Bronchial epithelial cell (primary cell): ENCODE results near the gene ACACB. TPM values are rescaled to one million over a fixed set of nuclear protein-coding genes. Genes with fewer than 3 reads are reported as not detected.

Experiments used
- DNase-seq: peaks from one replicate; pipeline ENCODE4 v3.0.0-alpha.2; 2010; ENCODE audit warnings: low read depth
- FAIRE-seq: peaks from 2 replicates; lab custom pipeline; 2011; peaks lifted over from hg19 to GRCh38; lab: Jason Lieb, UNC
- H3K27me3 ChIP-seq: 2 replicates; pipeline ENCODE4 v1.5.1; 2011; ENCODE audit warnings: low read length; ENCODE audit not compliant: control insufficient read depth, insufficient read depth
- H3K36me3 ChIP-seq: 2 replicates; pipeline ENCODE4 v1.5.1; 2011; ENCODE audit warnings: low read length; ENCODE audit not compliant: control insufficient read depth, insufficient read depth
- H3K4me3 ChIP-seq: 2 replicates; pipeline ENCODE4 v1.5.1; 2011; ENCODE audit warnings: mild to moderate bottlenecking, low read depth, low read length, control low read depth
- CTCF ChIP-seq: IDR thresholded peaks from 2 replicates; pipeline ENCODE4 v1.5.1; 2011; ENCODE audit warnings: mild to moderate bottlenecking, moderate library complexity, low read length, control low read depth, inconsistent platforms; ENCODE audit not compliant: insufficient read depth, severe bottlenecking
- total RNA-seq: library from RNA; depleted of rRNA; stranded (reverse); fragments of >200 nt; gene quantifications from 2 replicates; pipeline ENCODE4 v1.2.1, GENCODE V29; 2014

ACACB gene
- total RNA-seq, 1 donor from 2014 or later, result 0.79 TPM

GRCh38 chr12:109201496-109201885 is 85.1 kb downstream of the ACACB start:
- FAIRE-seq, result no peak
- Histone ChIP-seq H3K27me3 (no peaks in the 10 kb centered on the region), H3K36me3 (no peaks in the 10 kb centered on the region), H3K4me3 (no peak overlapping the region)
- TF ChIP-seq CTCF, result no peak
- no peak for DNase-seq

- TF ChIP-seq CTCF, result no peak
- Histone ChIP-seq H3K36me3 (no peaks in the 10 kb centered on the region), H3K4me3 (no peak overlapping the region), H3K27me3 (no peaks in the 10 kb centered on the region)
- no peak for DNase-seq
- no peak for FAIRE-seq
Observed at GRCh38 chr12:109202770-109203169, 86.4 kb downstream of the ACACB start.

- Histone ChIP-seq H3K27me3 (no peaks in the 10 kb centered on the region), H3K36me3 (no peaks in the 10 kb centered on the region), H3K4me3 (no peak overlapping the region)
- TF ChIP-seq CTCF, result no peak
- FAIRE-seq (no peak), DNase-seq (no peak)
Observed at GRCh38 chr12:109203480-109203879, 87.1 kb downstream of the ACACB start.

GRCh38 chr12:109209082-109209481 is 92.7 kb downstream of the ACACB start:
- no peak for DNase-seq
- no peak for FAIRE-seq
- TF ChIP-seq CTCF, result no peak
- Histone ChIP-seq H3K4me3 (no peak overlapping the region), H3K36me3 (no peaks in the 10 kb centered on the region), H3K27me3 (no peaks in the 10 kb centered on the region)

GRCh38 chr12:109212460-109213115 is 96.2 kb downstream of the ACACB start:
- FAIRE-seq, result peak; percentile 36
- TF ChIP-seq CTCF, result no peak
- Histone ChIP-seq H3K36me3 (no peaks in the 10 kb centered on the region), H3K4me3 (no peak overlapping the region), H3K27me3 (no peaks in the 10 kb centered on the region)
- DNase-seq, result no peak

- FAIRE-seq (no peak), DNase-seq (no peak)
- Histone ChIP-seq H3K27me3 (no peaks in the 10 kb centered on the region), H3K4me3 (no peak overlapping the region), H3K36me3 (no peaks in the 10 kb centered on the region)
- no peak for TF ChIP-seq CTCF
Observed at GRCh38 chr12:109214131-109214530, 97.7 kb downstream of the ACACB start.
